ENCODE results near the gene CABP1.

GRCh38 chr12:120710031-120710804, 69.8 kb downstream of the CABP1 start, which contains the start of gene UNC119B:
- TF ChIP-seq CTCF (conservative IDR thresholded peaks at IDR 0.05) (no peak), EZH2 (IDR thresholded peaks at IDR 0.05; ENCODE audit: low read depth) (no peak)
